ENCODE results near the gene PTPRT.

- TF ChIP-seq POLR2A (IDR thresholded peaks at IDR 0.05) (no peak), POLR2AphosphoS5 (IDR thresholded peaks at IDR 0.05; ENCODE audit: insufficient read depth in 1 of 2, low read depth in 1 of 2) (no peak)
- TF ChIP-seq, protein P1, sequence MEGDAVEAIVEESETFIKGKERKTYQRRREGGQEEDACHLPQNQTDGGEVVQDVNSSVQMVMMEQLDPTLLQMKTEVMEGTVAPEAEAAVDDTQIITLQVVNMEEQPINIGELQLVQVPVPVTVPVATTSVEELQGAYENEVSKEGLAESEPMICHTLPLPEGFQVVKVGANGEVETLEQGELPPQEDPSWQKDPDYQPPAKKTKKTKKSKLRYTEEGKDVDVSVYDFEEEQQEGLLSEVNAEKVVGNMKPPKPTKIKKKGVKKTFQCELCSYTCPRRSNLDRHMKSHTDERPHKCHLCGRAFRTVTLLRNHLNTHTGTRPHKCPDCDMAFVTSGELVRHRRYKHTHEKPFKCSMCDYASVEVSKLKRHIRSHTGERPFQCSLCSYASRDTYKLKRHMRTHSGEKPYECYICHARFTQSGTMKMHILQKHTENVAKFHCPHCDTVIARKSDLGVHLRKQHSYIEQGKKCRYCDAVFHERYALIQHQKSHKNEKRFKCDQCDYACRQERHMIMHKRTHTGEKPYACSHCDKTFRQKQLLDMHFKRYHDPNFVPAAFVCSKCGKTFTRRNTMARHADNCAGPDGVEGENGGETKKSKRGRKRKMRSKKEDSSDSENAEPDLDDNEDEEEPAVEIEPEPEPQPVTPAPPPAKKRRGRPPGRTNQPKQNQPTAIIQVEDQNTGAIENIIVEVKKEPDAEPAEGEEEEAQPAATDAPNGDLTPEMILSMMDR (IDR thresholded peaks at IDR 0.05), result no peak
These were observed 295.2 kb downstream of the PTPRT start for GRCh38 chr20:42894483-42894882.
